HepG2 (cell line): ENCODE data around the gene NARF.

Source experiments
- ELF1 ChIP-seq: sonication (generic); formaldehyde crosslinking; IDR thresholded peaks from 2 replicates; pipeline ENCODE4 v1.4.0; 2020; ENCODE audit warnings: missing genetic modification reagents
- ERF ChIP-seq: IDR thresholded peaks from 2 replicates; pipeline ENCODE4 v1.6.1; 2018; ENCODE audit warnings: missing biosample characterization, missing genetic modification reagents
- NCOA2 ChIP-seq: sonication (generic); formaldehyde crosslinking; IDR thresholded peaks from 2 replicates; pipeline ENCODE4 v1.8.0; 2022; ENCODE audit warnings: inconsistent platforms
- RFX5 ChIP-seq: IDR thresholded peaks from 2 replicates; pipeline ENCODE4 v1.6.1; 2011; ENCODE audit warnings: low read depth, low read length, improper control_type of control experiment
- ZNF615 ChIP-seq: sonication (generic); formaldehyde crosslinking; IDR thresholded peaks from 2 replicates; pipeline ENCODE4 v1.5.0; 2020; ENCODE audit warnings: mild to moderate bottlenecking, missing genetic modification reagents, borderline replicate concordance

GRCh38 chr17:82531431-82531881 lies 72.9 kb downstream of the NARF start:
- TF ChIP-seq ZNF615 (CRISPR knock-in tag) (no peak), ERF (CRISPR knock-in tag) (no peak), RFX5 (no peak), ELF1 (CRISPR knock-in tag) (no peak), NCOA2 (CRISPR knock-in tag) (no peak)
